Measurements from ENCODE around the gene BRICD5.

DNA sequence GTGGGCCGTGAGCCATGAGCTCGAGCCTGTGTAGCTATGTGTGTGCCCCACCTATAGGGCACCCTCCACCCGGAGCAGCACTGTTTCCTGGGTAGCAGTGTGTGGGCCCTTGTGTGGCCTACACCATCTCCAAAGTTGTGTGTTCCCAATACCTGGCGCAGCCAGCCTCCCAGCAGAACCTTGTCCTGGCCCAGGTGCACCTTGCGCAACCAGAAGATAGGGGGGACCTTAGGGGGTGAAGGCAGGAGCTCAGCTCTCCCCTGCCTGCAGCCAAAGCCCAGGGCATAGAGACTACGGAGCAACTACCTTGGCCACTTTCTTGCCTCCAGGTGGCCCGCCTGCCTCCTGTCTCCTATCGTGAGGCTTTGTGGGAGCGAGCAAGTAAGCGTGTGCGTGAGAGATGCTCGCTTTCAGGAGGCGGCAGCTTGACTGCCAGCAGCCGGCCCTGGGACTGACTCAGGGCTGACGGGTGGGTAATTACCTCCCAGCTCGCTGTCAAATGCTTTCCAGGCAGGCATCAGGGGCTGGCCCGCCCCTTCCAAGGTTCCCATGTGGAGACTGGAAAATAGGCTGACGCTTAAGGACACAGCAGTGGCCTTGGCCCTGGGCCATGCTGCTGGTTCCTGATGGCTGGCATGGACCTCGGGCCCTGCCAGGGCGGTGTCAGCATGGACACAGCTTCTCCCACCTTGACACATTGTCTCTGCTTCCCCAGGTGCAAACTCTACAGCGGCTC is 36.1 kb downstream of the BRICD5 start:
- TF ChIP-seq, protein P1, sequence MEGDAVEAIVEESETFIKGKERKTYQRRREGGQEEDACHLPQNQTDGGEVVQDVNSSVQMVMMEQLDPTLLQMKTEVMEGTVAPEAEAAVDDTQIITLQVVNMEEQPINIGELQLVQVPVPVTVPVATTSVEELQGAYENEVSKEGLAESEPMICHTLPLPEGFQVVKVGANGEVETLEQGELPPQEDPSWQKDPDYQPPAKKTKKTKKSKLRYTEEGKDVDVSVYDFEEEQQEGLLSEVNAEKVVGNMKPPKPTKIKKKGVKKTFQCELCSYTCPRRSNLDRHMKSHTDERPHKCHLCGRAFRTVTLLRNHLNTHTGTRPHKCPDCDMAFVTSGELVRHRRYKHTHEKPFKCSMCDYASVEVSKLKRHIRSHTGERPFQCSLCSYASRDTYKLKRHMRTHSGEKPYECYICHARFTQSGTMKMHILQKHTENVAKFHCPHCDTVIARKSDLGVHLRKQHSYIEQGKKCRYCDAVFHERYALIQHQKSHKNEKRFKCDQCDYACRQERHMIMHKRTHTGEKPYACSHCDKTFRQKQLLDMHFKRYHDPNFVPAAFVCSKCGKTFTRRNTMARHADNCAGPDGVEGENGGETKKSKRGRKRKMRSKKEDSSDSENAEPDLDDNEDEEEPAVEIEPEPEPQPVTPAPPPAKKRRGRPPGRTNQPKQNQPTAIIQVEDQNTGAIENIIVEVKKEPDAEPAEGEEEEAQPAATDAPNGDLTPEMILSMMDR (IDR thresholded peaks at IDR 0.05) = no peak
- no peak for TF ChIP-seq POLR2A (IDR thresholded peaks at IDR 0.05)

Data from testis (tissue), 2 donors.